Thyroid gland (tissue), 4 donors: ENCODE results near the gene MANF.
"Not testable (repeated sequence)": the region's sequence is repeated elsewhere in the genome, so short reads cannot be mapped to it uniquely, and the experiment has no call there.

Source experiments
- CTCF ChIP-seq, 6 experiments: fragments of 200-600 bp in 3 of 6; fragments of 450-650 bp in 3 of 6; sonication (generic) in 3 of 6; IDR thresholded peaks; one replicate each; pipeline ENCODE4 v1.5.1; 2016 to 2019; ENCODE audit warnings: antibody characterized with exemption in 6 of 6, mild to moderate bottlenecking in 2 of 6, inconsistent platforms in 1 of 6, moderate library complexity in 1 of 6
- POLR2A ChIP-seq, 2 donors: fragments of 450-650 bp; IDR thresholded peaks; one replicate each; pipeline ENCODE4 v1.6.1; 2017; ENCODE audit warnings: antibody characterized with exemption in 2 of 2, mild to moderate bottlenecking in 2 of 2, moderate library complexity in 1 of 2

GRCh38 chr3:51387281-51387680 lies 2.2 kb downstream of the MANF start:
- not testable (repeated sequence) for TF ChIP-seq POLR2A, CTCF (IDR thresholded peaks at IDR 0.05)
